Fibroblast of the conjunctiva (primary cell): ENCODE measurements around the gene SLMAP.

ENCODE experiments used
- DNase-seq: peaks from one replicate; pipeline ENCODE4 v3.0.0-alpha.2; 2010; ENCODE audit warnings: low read depth

Gene SLMAP

DNA sequence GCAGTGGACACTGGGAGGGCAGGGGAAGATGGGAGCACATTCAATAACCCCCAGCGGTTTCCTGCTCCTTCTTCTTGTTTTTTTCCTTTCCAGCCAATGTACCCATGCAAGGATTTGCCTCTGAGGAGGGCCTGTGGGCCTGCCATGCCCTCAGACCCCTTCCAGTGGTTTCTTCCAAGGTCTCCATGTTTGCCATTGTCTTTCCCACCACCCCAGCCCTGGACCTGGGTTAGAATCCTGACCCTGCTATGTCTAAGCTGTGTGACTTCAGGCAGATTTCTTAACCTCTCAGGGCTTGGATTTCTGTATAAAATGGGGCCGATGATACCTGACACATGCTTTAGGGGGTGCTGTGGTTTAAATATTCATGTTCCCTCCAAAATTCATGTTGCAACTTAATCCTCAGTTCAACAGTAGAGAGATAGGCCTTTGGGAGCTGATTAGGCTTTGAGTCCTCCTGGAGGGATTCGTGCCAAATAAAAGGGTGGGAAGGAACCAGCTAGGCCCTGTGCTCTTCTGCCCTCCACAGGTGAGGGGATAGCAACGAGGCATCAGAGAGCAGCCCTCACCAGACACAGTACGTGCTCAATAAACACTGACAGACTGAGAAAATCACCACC, 205.8 kb downstream of the SLMAP start:
- no peak for DNase-seq

DNA sequence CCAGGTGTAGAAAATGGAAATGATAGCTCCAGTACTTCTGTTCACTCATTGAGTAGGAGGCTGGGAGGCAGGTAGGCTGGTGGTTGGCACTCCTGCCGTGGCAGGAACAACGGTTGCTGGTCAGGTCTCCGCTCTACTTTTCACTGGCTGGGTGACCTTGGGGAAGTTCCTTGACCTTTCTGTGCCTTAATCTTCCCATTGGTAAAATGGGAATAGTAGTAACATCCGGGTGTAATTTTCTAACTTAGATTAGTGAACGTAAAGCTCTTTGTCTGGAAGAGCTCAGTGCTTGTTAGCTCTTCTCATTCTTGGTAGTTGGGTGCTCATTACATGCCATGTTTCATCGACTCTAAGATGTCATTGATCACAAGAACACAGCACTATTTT, 206.3 kb downstream of the SLMAP start:
- DNase-seq: no peak

DNA sequence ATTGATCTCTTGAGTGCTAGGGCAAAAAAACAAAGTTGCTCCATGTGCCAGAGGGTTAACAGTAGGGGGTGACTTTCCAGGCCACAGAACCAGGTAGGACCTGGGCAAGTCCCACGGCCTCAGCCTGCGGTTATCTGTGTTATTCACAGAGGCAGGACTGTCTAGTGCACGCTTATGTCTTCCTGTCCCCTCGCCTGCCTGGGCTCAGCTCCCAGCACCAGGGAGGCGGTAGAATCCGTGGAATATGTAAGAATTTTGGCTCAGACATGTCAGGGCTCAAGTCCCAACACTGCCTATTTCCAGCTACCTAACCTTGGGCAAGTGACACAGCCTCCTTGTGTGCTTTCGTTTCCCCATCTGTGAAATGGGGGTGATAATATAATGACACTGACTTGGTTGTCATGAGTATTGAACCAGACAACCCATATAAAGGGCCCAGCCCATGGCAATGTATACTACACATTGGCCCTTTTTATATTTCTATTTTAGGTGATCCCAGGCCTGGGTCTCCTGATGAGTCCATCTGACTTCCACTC, 207.8 kb downstream of the SLMAP start:
- DNase-seq: no peak

DNA sequence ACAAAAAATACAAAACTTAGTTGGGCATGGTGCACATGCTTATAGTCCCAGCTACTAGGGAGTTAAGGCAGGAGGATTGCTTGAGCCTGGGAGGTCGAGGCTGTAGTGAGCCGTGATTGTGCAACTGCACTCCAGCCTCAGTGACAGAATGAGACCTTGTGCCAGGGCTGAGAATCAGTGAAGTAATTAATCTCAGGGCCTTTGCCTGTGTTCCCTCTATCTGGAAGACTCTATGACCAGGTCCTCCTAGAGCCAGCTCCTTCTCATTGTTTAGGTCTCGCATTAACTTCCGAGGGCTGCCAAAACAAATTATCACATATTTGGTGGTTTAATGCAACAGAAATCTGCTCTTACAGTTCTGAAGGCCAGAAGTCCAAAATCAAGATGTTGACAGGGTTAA, 210.7 kb downstream of the SLMAP start:
- DNase-seq: peak; percentile 65

DNA sequence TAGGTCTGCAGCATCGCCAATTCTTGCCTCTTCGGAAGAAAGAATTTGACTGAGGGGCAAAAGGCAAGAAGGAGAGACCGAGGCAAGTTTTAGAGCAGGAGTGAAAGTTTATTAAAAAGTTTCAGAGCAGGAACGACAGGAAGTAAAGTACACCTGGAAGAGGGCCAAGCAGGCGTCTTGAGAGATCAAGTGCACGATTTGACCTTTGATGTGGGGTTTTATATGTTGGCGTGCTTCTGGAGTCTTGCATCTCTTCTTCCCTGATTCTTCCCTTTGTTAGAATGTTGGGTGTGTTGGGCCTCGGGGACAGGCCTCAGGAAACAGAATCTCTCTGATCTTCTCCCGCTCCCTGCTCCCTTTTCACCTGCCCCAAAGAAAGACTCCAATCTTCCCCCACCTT, 211.5 kb downstream of the SLMAP start:
- DNase-seq: no peak

DNA sequence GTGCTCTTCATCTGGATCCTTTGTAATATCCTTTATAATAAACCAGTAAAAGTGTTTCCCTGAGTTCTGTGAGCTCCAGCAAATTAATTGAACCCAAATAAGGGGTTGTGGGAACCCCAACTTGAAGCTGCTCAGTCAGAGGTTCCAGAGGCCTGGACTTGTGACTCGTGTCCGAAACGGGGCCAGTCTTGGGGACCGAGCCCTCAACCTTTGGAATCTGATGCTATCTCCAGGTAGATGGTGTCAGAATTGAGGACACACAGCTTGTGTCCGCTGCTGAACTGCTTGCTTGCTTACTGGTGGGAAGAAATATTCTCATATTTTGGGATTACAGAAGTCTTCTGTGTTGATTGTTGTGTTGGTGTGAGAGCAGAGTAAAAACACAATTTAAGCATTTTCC, 212.4 kb downstream of the SLMAP start:
- DNase-seq: no peak

DNA sequence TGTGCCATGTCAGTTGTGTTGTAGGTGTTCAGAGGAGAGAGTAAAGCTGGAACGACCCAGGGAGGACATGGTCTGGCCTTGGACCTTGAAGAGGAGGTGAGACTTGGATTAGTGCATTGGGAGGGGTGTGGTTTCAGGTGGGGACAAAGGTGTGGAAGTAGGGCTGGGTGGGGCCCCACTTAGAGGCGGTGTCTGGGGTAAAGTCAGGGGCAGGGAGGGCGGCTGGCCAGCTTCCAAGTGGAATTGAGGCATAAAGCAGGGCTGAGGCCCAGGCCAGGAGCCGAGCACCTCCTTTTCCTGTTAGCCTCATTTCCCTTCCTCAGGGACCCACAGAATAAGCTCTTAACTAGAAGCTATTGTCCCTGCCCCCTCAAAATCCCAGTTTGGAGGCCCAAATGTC, 215.9 kb downstream of the SLMAP start:
- no peak for DNase-seq

DNA sequence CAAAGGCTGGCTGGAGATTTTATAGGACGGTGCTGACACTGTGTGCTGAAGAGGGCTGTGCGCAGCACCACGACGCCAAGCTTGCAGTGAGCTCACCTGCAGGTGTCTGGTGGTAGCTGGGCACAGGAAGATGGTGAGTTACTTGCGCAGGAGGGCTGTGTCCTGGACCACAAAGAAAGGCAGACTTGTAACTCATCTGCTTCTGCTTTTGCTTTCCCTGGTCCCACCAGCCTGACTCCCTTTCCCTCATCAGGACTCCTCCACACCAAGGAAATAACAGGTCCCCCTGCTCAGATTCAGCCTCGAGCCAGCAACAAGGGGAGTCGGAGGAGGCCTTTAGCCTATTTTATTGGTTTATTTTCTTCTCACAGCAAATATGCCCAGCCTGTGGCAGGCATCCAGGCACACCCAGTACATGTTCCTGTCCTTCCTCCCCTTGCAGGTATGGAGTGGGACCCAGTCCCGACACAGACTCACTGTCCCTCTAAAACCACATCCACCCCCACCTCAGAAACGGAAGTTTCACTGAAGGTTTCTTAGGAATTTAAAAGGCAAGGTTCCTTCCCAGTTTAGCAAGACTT, 216.5 kb downstream of the SLMAP start:
- DNase-seq: no peak

DNA sequence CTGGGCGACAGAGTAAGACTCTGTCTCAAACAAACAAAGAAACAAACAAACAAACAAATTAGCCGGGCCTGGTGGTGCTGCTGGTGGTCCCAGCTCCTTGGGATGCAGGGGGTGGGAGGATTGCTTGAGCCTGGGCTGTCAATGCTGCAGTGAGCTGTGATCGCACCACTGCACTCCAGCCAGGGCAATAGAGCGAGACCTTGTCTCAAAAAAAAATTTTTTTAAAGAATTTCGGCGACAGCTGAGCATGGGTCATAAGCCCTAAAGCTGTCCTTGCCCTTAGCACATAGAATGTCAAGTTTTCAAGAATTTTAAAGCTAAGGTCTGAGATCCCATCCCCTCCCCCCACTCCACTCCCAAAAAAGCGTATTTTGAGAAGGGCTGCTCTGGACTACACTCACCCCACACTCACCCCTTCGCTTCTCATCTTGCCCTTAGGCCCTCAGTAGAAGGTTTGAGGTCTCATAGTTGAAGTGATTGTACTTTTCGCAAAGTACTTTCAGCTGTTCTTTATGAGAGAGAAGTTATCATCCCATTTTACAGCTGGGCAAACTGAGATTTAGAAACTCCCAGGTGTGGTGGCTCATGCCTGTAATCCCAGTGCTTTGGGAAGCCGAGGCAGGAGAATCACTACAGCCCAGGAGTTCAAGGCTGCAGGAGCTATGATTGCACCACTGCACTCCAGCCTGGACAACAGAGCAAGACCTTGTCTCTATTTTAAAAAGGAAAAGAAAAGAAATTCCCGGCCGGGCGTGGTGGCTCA, 217.8 kb downstream of the SLMAP start:
- no peak for DNase-seq

DNA sequence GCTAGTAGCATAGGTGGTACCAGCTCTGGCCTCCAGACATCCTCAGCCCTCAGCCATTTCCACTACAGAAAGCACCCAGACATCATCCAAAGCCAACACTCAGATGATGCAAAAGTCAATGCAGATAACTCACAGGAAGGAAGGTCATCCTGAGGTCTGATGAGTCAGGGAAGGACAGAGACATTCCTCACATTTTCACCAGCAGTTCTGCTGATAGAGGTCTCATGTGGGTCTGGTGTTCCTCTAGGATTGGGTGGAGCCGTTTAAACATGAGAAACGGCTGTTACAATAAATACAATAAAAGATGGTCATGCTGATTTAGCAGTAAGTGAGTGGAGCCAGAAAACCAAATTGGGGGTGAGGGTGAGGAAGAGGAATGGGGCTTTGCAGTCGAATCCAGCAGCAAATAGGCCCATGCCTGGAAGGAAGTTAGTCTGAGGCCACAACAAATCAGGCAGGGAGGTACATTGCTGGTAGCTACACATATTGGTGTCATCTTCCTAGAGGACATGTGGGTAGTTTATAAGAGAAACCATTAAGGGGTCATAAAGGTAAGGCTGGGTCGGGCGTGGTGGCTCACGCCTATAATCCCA, 218.8 kb downstream of the SLMAP start:
- peak; percentile 84 for DNase-seq

DNA sequence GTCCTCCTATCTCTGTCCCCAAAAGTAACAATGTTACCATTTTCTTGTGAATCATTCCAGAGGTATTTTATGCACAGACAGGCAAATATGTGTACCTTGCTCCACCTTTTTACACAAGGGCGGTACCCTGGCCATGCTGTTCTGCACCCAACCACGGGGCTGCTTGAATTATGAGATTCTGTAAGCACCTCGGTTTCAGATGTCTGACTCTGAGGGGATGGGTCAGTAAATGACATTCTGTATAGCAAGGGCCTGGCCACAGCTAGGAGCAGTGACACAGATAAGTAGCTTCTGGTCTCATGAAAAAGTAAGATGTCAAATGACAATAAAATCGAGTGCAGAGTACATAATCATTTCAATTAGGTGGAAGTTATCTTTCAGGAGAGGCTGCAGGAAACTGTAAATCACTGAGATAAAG, 221.7 kb downstream of the SLMAP start:
- DNase-seq: no peak

DNA sequence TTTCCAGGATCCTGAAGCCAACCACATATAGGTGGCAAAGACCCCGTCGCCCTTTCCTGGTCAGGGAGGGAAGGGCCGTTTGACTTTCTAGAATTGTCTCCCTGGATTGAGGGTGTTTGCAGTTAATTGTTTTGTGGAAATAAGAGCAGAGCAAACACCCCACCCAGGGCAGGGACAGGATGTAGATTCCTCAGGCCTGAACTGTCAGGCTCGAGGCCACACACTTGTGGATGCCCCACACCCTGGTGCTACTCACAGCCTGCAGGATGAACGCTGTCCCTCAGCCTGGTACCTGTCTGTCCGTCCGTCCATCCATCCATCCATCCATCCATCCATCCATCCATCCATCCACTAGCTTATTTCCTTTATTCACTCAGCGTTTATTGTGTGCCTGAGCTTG, 222.2 kb downstream of the SLMAP start:
- no peak for DNase-seq
